K562 (cell line): ENCODE measurements around the gene MEFV. TPM values are rescaled to one million over a fixed set of nuclear protein-coding genes. Genes with fewer than 3 reads are reported as not detected.

Source experiments
- CBX2 ChIP-seq: fragments of 200-600 bp; sonication (generic); IDR thresholded peaks from one replicate; pipeline ENCODE4 v1.6.1; 2012; ENCODE audit warnings: mild to moderate bottlenecking, low read length, inconsistent platforms; ENCODE audit not compliant: insufficient read depth, poor library complexity, severe bottlenecking
- TEAD4 ChIP-seq, 2 experiments: sonication (generic) in 1 of 2; formaldehyde crosslinking in 1 of 2; IDR thresholded peaks; 2 replicates each; pipeline versions ENCODE4 v1.6.1 to v1.8.0; 2012 to 2022; ENCODE audit warnings: borderline replicate concordance in 1 of 2, inconsistent platforms in 1 of 2, low read length in 1 of 2, mild to moderate bottlenecking in 1 of 2, missing genetic modification reagents in 1 of 2
- ZNF407 ChIP-seq: fragments of 450-650 bp; IDR thresholded peaks from 2 replicates; pipeline ENCODE4 v1.6.1; 2016; ENCODE audit warnings: low read depth
- polyA plus RNA-seq, 8 experiments: library from polyadenylated mRNA; depleted of rRNA in 4 of 8; stranded (reverse) in 5 of 8; unstranded in 3 of 8; fragments of >200 nt; fragmentation: Nextera tagmentation in 2 of 8; fragmentation: Illumina TruSeq in 1 of 8; extraction: Ambion mirVana in 2 of 8; extraction: Trizol in 1 of 8; gene quantifications; 2 replicates each; pipeline versions ENCODE4 v1.2.1 to v1.2.3, GENCODE V29; 2011 to 2014; ENCODE audit warnings: inconsistent platforms in 1 of 8, missing spikeins in 1 of 8
- total RNA-seq, 7 experiments: library from RNA; depleted of rRNA in 6 of 7; stranded (reverse); fragments of >200 nt in 6 of 7; fragmentation: Illumina TruSeq in 2 of 7; extraction: Trizol in 2 of 7; gene quantifications; 2 replicates each; pipeline versions ENCODE4 v1.2.1 to v1.2.3, GENCODE V29; 2011 to 2021; ENCODE audit warnings: low replicate concordance in 1 of 7
- TF ChIP-seq, protein P1 (sequence below): fragments of 200-800 bp; sonication (Bioruptor generic); IDR thresholded peaks from 2 replicates; pipeline ENCODE4 v1.6.1; 2016; ENCODE audit warnings: missing genetic modification characterization, missing compliant biosample characterization
- TF ChIP-seq, protein P2 (sequence below), 2 experiments: IDR thresholded peaks; 2 replicates each; pipeline ENCODE4 v1.6.1; 2012; ENCODE audit warnings: improper control_type of control experiment in 2 of 2, low read depth in 2 of 2, low read length in 2 of 2, borderline replicate concordance in 1 of 2

Gene MEFV
- total and polyA plus RNA-seq, 9 of the 15 experiments (the other 6 are each of a cell fraction or from before 2014, with no cell fraction given), result 0.14 TPM; not detected in 8

DNA sequence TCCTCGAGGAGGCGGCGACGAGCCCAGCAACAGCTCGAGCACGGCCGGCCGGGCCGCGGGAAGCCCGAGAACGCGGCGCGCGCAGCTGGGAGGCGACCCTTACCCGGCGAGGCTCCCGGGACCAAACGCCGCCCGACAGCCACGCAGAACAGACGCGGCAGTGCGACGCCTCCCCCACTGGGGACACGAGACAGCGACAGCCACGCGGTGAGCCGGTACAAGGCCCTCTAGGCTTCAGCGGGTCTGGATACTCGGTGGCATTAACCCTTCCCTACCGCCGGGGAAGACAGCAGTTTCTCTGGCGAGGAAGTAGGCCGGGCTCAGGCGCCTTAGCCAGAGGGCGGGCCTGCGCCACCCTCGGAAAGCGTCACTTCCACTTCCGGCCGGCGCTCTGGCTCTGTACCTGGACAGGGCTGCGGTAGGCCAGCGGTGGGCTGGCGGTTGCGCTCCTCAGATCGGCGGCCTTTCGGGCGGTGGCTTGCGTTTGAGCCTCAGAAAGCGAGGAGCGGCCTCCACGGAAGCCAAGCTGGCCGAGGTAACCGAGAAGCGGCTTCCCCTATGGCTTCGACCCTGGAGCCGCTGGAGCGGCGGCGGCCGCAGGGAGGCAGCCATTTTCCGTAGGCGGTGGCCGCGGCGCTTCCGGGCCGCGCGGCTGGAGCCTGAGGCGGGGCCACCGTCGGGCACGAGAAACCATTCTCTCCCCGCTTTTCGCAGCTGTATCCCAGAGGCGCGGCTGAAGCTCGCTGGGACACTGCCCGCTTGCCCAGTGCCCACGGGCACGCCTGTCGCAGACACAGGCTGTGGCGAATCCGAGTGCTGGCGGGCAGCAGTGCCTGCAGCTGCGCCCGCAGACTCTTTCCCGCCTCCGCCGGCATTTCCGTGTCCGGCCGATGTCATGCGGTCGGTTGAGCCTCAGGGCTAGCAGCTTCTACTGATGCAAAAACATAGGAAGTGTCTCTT is 49.0 kb upstream of the MEFV start, which contains the start of the genes TIGD7 and ZNF75A (continued):
- TF ChIP-seq, protein P1, sequence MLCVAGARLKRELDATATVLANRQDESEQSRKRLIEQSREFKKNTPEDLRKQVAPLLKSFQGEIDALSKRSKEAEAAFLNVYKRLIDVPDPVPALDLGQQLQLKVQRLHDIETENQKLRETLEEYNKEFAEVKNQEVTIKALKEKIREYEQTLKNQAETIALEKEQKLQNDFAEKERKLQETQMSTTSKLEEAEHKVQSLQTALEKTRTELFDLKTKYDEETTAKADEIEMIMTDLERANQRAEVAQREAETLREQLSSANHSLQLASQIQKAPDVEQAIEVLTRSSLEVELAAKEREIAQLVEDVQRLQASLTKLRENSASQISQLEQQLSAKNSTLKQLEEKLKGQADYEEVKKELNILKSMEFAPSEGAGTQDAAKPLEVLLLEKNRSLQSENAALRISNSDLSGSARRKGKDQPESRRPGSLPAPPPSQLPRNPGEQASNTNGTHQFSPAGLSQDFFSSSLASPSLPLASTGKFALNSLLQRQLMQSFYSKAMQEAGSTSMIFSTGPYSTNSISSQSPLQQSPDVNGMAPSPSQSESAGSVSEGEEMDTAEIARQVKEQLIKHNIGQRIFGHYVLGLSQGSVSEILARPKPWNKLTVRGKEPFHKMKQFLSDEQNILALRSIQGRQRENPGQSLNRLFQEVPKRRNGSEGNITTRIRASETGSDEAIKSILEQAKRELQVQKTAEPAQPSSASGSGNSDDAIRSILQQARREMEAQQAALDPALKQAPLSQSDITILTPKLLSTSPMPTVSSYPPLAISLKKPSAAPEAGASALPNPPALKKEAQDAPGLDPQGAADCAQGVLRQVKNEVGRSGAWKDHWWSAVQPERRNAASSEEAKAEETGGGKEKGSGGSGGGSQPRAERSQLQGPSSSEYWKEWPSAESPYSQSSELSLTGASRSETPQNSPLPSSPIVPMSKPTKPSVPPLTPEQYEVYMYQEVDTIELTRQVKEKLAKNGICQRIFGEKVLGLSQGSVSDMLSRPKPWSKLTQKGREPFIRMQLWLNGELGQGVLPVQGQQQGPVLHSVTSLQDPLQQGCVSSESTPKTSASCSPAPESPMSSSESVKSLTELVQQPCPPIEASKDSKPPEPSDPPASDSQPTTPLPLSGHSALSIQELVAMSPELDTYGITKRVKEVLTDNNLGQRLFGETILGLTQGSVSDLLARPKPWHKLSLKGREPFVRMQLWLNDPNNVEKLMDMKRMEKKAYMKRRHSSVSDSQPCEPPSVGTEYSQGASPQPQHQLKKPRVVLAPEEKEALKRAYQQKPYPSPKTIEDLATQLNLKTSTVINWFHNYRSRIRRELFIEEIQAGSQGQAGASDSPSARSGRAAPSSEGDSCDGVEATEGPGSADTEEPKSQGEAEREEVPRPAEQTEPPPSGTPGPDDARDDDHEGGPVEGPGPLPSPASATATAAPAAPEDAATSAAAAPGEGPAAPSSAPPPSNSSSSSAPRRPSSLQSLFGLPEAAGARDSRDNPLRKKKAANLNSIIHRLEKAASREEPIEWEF (CRISPR knock-in tag), result no peak
- TF ChIP-seq CBX2 (no peak), TEAD4 (IDR thresholded peaks at IDR 0.05; ENCODE audit: low read length) (peak; percentile 14; the same call in 1 of the 2 replicates), TEAD4 (CRISPR knock-in tag; IDR thresholded peaks at IDR 0.05; ENCODE audit: borderline replicate concordance) (no peak), ZNF407 (peak; percentile 25; the same call in 1 of the 2 replicates)
- TF ChIP-seq, protein P2, sequence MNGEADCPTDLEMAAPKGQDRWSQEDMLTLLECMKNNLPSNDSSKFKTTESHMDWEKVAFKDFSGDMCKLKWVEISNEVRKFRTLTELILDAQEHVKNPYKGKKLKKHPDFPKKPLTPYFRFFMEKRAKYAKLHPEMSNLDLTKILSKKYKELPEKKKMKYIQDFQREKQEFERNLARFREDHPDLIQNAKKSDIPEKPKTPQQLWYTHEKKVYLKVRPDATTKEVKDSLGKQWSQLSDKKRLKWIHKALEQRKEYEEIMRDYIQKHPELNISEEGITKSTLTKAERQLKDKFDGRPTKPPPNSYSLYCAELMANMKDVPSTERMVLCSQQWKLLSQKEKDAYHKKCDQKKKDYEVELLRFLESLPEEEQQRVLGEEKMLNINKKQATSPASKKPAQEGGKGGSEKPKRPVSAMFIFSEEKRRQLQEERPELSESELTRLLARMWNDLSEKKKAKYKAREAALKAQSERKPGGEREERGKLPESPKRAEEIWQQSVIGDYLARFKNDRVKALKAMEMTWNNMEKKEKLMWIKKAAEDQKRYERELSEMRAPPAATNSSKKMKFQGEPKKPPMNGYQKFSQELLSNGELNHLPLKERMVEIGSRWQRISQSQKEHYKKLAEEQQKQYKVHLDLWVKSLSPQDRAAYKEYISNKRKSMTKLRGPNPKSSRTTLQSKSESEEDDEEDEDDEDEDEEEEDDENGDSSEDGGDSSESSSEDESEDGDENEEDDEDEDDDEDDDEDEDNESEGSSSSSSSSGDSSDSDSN (IDR thresholded peaks at IDR 0.05; ENCODE audit: borderline replicate concordance in 1 of 2, low read depth in 2 of 2, low read length in 2 of 2), result no peak; a peak in 1 of 4 replicates
